ENCODE measurements around the gene NBPF6.
"Not testable (repeated sequence)": the region's sequence is repeated elsewhere in the genome, so short reads cannot be mapped to it uniquely, and the experiment has no call there.

NBPF6 gene

GRCh38 chr1:108450043-108450442 lies at the start of gene NBPF6:
NBPF6 (plus strand) TSS chr1:108450343; CDS start chr1:108450602, 259 bp downstream.
- not testable (repeated sequence) for DNase-seq (ENCODE audit: low read depth in 2 of 2, low spot score in 1 of 2)

- not testable (repeated sequence) for DNase-seq (ENCODE audit: low read depth in 2 of 2, low spot score in 1 of 2)
These were observed 38.9 kb upstream of the NBPF6 start for GRCh38 chr1:108411098-108411833.

- not testable (repeated sequence) for DNase-seq (ENCODE audit: low read depth in 2 of 2, low spot score in 1 of 2)
These were observed 30.0 kb upstream of the NBPF6 start for GRCh38 chr1:108420129-108420528.

GRCh38 chr1:108421061-108421916 lies 28.9 kb upstream of the NBPF6 start:
- not testable (repeated sequence) for DNase-seq (ENCODE audit: low read depth in 2 of 2, low spot score in 1 of 2)

GRCh38 chr1:108426877-108427276 lies 23.3 kb upstream of the NBPF6 start:
- not testable (repeated sequence) for DNase-seq (ENCODE audit: low read depth in 2 of 2, low spot score in 1 of 2)

- not testable (repeated sequence) for DNase-seq (ENCODE audit: low read depth in 2 of 2, low spot score in 1 of 2)
These were observed 18.1 kb upstream of the NBPF6 start for GRCh38 chr1:108432002-108432401.

- not testable (repeated sequence) for DNase-seq (ENCODE audit: low read depth in 2 of 2, low spot score in 1 of 2)
These were observed 16.7 kb upstream of the NBPF6 start for GRCh38 chr1:108433404-108433803.

- not testable (repeated sequence) for DNase-seq (ENCODE audit: low read depth in 2 of 2, low spot score in 1 of 2)
These were observed 11.6 kb upstream of the NBPF6 start for GRCh38 chr1:108438536-108438935.

- DNase-seq (ENCODE audit: low read depth in 2 of 2, low spot score in 1 of 2) = not testable (repeated sequence)
These were observed 4.4 kb downstream of the NBPF6 start for GRCh38 chr1:108454521-108454920.

GRCh38 chr1:108458661-108459060 lies 8.5 kb downstream of the NBPF6 start:
- not testable (repeated sequence) for DNase-seq (ENCODE audit: low read depth in 2 of 2, low spot score in 1 of 2)

- not testable (repeated sequence) for DNase-seq (ENCODE audit: low read depth in 2 of 2, low spot score in 1 of 2)
These were observed 11.6 kb downstream of the NBPF6 start for GRCh38 chr1:108461758-108462157.

GRCh38 chr1:108463962-108464361 lies 13.8 kb downstream of the NBPF6 start:
- not testable (repeated sequence) for DNase-seq (ENCODE audit: low read depth in 2 of 2, low spot score in 1 of 2)

GRCh38 chr1:108466166-108466565 lies 16.0 kb downstream of the NBPF6 start:
- not testable (repeated sequence) for DNase-seq (ENCODE audit: low read depth in 2 of 2, low spot score in 1 of 2)

- not testable (repeated sequence) for DNase-seq (ENCODE audit: low read depth in 2 of 2, low spot score in 1 of 2)
These were observed 17.0 kb downstream of the NBPF6 start for GRCh38 chr1:108467155-108467554.

- DNase-seq (ENCODE audit: low read depth in 2 of 2, low spot score in 1 of 2) = not testable (repeated sequence)
These were observed 20.6 kb downstream of the NBPF6 start for GRCh38 chr1:108470750-108471149.

- DNase-seq (ENCODE audit: low read depth in 2 of 2, low spot score in 1 of 2) = not testable (repeated sequence)
These were observed 24.4 kb downstream of the NBPF6 start for GRCh38 chr1:108474516-108474915.

- no peak for DNase-seq (ENCODE audit: low read depth in 2 of 2, low spot score in 1 of 2)
These were observed 28.4 kb downstream of the NBPF6 start for GRCh38 chr1:108478429-108479015.

GRCh38 chr1:108482708-108483107 lies 32.6 kb downstream of the NBPF6 start:
- no peak for DNase-seq (ENCODE audit: low read depth in 2 of 2, low spot score in 1 of 2)

GRCh38 chr1:108485990-108486389 lies 35.8 kb downstream of the NBPF6 start:
- DNase-seq (ENCODE audit: low read depth in 2 of 2, low spot score in 1 of 2) = not testable (repeated sequence)

- not testable (repeated sequence) for DNase-seq (ENCODE audit: low read depth in 2 of 2, low spot score in 1 of 2)
These were observed 36.6 kb downstream of the NBPF6 start for GRCh38 chr1:108486707-108487106.

- not testable (repeated sequence) for DNase-seq (ENCODE audit: low read depth in 2 of 2, low spot score in 1 of 2)
These were observed 44.9 kb downstream of the NBPF6 start for GRCh38 chr1:108495008-108495407.
